Muscle of arm (tissue), 14 donors: ENCODE measurements around the gene GLIPR1L1. TPM values are rescaled to one million over a fixed set of nuclear protein-coding genes. Genes with fewer than 3 reads are reported as not detected.
"Not testable (repeated sequence)": the region's sequence is repeated elsewhere in the genome, so short reads cannot be mapped to it uniquely, and the experiment has no call there.

Experiments used
- DNase-seq: peaks from one replicate; pipeline ENCODE4 v3.0.0-alpha.2; 2013
- long read RNA-seq, 11 donors: transcript quantifications; one replicate each; lab custom pipeline, GENCODE V29; 2026
- polyA plus RNA-seq, 12 donors: library from polyadenylated mRNA; unstranded; fragments of 120-200 nt; gene quantifications; one replicate each; pipeline ENCODE4 v1.2.1, GENCODE V29; 2013; ENCODE audit not compliant: insufficient read length in 12 of 12

Gene GLIPR1L1
- polyA plus RNA-seq: under 1 TPM in 5 of 12 donors, not detected in 7; 0.21 to 0.93 (median 0.31) TPM
- long read RNA-seq, donor 1: 0 reads
- long read RNA-seq, donor 2: 0 reads
- long read RNA-seq, donor 3: 0 reads
- long read RNA-seq, donor 4: 0 reads
- long read RNA-seq, donor 5: 0 reads
- long read RNA-seq, donor 6: 0 reads
- long read RNA-seq, donor 7: 0 reads
- long read RNA-seq, donor 8: 0 reads
- long read RNA-seq, donor 9: 0 reads
- long read RNA-seq, donor 10: 0 reads
- long read RNA-seq, donor 11: 0 reads

GRCh38 chr12:75334384-75335030 lies at the start of gene GLIPR1L1:
TSS of gene GLIPR1L1 (plus strand) at chr12:75334670. CDS start at chr12:75334729, 59 bp downstream.
- DNase-seq: peak; percentile 87

GRCh38 chr12:75288860-75289259 lies 45.6 kb upstream of the GLIPR1L1 start:
- DNase-seq: no peak

GRCh38 chr12:75289753-75290152 lies 44.7 kb upstream of the GLIPR1L1 start:
- peak; percentile 1 for DNase-seq

GRCh38 chr12:75291014-75291413 lies 43.5 kb upstream of the GLIPR1L1 start:
- no peak for DNase-seq

- no peak for DNase-seq
These were observed 40.1 kb upstream of the GLIPR1L1 start for GRCh38 chr12:75294336-75294735.

- DNase-seq: no peak
These were observed 39.7 kb upstream of the GLIPR1L1 start for GRCh38 chr12:75294797-75295196.

GRCh38 chr12:75302225-75302624 lies 32.2 kb upstream of the GLIPR1L1 start:
- DNase-seq: no peak

GRCh38 chr12:75302781-75303180 lies 31.7 kb upstream of the GLIPR1L1 start:
- no peak for DNase-seq

- DNase-seq: no peak
These were observed 28.8 kb upstream of the GLIPR1L1 start for GRCh38 chr12:75305412-75306332.

GRCh38 chr12:75308279-75308678 lies 26.2 kb upstream of the GLIPR1L1 start:
- no peak for DNase-seq

- no peak for DNase-seq
These were observed 23.1 kb upstream of the GLIPR1L1 start for GRCh38 chr12:75311369-75311768.

GRCh38 chr12:75315518-75315917 lies 19.0 kb upstream of the GLIPR1L1 start:
- DNase-seq: no peak

- no peak for DNase-seq
These were observed 16.7 kb upstream of the GLIPR1L1 start for GRCh38 chr12:75317784-75318183.

- DNase-seq: no peak
These were observed 12.0 kb upstream of the GLIPR1L1 start for GRCh38 chr12:75322464-75322863.

- DNase-seq: no peak
These were observed 10.8 kb upstream of the GLIPR1L1 start for GRCh38 chr12:75323663-75324062.

GRCh38 chr12:75327642-75328041 lies 6.8 kb upstream of the GLIPR1L1 start:
- DNase-seq: no peak

GRCh38 chr12:75329918-75330826 lies 4.3 kb upstream of the GLIPR1L1 start, which contains the start of gene CAPS2:
TSS of gene CAPS2 (minus strand) at chr12:75330324. CDS start at chr12:75326498, 3,826 bp downstream.
- peak; percentile 76 for DNase-seq

- no peak for DNase-seq
These were observed 3.4 kb downstream of the GLIPR1L1 start for GRCh38 chr12:75337905-75338304.

GRCh38 chr12:75341873-75342272 lies 7.4 kb downstream of the GLIPR1L1 start:
- DNase-seq: no peak

GRCh38 chr12:75345531-75345930 lies 11.1 kb downstream of the GLIPR1L1 start:
- no peak for DNase-seq

GRCh38 chr12:75346215-75346614 lies 11.7 kb downstream of the GLIPR1L1 start:
- not testable (repeated sequence) for DNase-seq
